GM06990 (cell line): ENCODE measurements around the gene CHIA.

ENCODE experiments used
- DNase-seq: peaks from one replicate; pipeline ENCODE4 v3.0.0-alpha.2; 2011; ENCODE audit not compliant: insufficient read length; ENCODE audit errors: extremely low read depth
- H3K27me3 ChIP-seq: replicated peaks from 2 replicates; pipeline ENCODE4 v1.6.0; 2011; ENCODE audit warnings: low read length; ENCODE audit not compliant: control insufficient read depth, insufficient read depth
- H3K36me3 ChIP-seq: 2 replicates; pipeline ENCODE4 v1.5.1; 2011; ENCODE audit warnings: low read length; ENCODE audit not compliant: control insufficient read depth, insufficient read depth
- H3K4me3 ChIP-seq: replicated peaks from 2 replicates; pipeline ENCODE4 v1.5.1; 2011; ENCODE audit warnings: low read depth, mild to moderate bottlenecking, control low read depth, low read length
- TF ChIP-seq, protein P1 (sequence below): IDR thresholded peaks from 2 replicates; pipeline ENCODE4 v1.5.1; 2011; ENCODE audit warnings: low read length, control low read depth, mild to moderate bottlenecking, inconsistent platforms; ENCODE audit not compliant: insufficient read depth, poor library complexity, severe bottlenecking

CHIA gene

GRCh38 chr1:111366256-111366655 is 75.6 kb downstream of the CHIA start:
- TF ChIP-seq, protein P1, sequence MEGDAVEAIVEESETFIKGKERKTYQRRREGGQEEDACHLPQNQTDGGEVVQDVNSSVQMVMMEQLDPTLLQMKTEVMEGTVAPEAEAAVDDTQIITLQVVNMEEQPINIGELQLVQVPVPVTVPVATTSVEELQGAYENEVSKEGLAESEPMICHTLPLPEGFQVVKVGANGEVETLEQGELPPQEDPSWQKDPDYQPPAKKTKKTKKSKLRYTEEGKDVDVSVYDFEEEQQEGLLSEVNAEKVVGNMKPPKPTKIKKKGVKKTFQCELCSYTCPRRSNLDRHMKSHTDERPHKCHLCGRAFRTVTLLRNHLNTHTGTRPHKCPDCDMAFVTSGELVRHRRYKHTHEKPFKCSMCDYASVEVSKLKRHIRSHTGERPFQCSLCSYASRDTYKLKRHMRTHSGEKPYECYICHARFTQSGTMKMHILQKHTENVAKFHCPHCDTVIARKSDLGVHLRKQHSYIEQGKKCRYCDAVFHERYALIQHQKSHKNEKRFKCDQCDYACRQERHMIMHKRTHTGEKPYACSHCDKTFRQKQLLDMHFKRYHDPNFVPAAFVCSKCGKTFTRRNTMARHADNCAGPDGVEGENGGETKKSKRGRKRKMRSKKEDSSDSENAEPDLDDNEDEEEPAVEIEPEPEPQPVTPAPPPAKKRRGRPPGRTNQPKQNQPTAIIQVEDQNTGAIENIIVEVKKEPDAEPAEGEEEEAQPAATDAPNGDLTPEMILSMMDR = no peak
- DNase-seq = no peak

GRCh38 chr1:111369177-111369576 is 78.5 kb downstream of the CHIA start:
- TF ChIP-seq, protein P1 = no peak
- no peak for DNase-seq
- no peak overlapping the region for H3K4me3 ChIP-seq
- no peaks in the 10 kb centered on the region; the same call in 1 of the 2 replicates for H3K27me3 ChIP-seq
- H3K36me3 ChIP-seq = no peaks in the 10 kb centered on the region

More at GRCh38 chr1:111366256-111366655, 75.6 kb downstream of the CHIA start:
- no peaks in the 10 kb centered on the region; the same call in 1 of the 2 replicates for H3K27me3 ChIP-seq
- no peaks in the 10 kb centered on the region for H3K36me3 ChIP-seq
- H3K4me3 ChIP-seq = no peak overlapping the region

GRCh38 chr1:111369645-111370044 is 79.0 kb downstream of the CHIA start:
- Histone ChIP-seq H3K27me3 (no peaks in the 10 kb centered on the region; the same call in 1 of the 2 replicates), H3K36me3 (no peaks in the 10 kb centered on the region), H3K4me3 (no peak overlapping the region)
- TF ChIP-seq, protein P1 = no peak
- DNase-seq = no peak
